ENCODE results near the gene TLL2.
"Not testable (repeated sequence)": the region's sequence is repeated elsewhere in the genome, so short reads cannot be mapped to it uniquely, and the experiment has no call there.

TLL2 gene

DNA sequence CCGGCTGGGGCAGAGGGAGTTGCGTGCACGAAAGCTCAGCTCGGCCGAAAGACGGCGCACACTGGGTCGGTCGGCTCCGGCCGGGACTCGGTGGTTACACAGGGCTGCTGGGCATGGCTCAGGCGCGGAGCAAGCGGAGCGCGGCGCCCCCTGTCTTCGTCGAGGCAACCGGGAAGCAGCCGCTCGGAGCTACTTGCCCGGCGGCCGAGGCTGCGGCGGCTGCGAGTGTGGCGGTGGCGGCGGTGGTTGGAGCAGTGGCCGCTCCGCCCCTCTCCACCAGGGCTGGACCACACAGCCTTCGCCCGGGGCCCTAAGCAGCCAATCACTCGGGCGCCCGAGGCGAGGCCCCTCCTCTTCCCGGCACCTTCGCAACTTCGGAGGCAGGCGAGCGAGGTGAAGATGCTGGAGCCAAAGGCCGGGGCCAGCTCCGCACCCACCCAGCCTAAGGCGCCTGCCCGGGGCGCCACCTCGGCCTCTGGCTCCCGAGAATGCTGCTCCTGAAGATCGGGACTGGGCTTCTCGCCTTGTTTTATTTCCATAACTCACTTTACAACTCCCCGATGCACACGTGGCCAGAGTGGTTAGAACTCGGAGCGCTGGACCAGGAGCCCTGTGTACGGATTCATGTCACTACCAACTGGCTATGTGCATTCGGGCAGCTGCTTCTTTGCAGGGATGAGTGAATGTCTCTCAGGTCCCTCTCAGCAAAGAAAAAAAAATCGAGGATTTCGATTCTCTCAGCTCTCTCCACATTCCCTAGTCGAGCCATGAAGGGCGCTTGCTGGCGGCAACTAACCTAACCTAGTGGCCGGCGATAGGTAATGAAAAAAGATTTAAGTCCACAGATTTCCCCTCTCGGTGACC, at the start of gene TLL2:
TSS of gene TLL2 (minus strand) at position 229 of the 864 bp plus-strand sequence. CDS start 241 bp downstream, outside the sequence.
- FAIRE-seq, result peak; percentile 88

DNA sequence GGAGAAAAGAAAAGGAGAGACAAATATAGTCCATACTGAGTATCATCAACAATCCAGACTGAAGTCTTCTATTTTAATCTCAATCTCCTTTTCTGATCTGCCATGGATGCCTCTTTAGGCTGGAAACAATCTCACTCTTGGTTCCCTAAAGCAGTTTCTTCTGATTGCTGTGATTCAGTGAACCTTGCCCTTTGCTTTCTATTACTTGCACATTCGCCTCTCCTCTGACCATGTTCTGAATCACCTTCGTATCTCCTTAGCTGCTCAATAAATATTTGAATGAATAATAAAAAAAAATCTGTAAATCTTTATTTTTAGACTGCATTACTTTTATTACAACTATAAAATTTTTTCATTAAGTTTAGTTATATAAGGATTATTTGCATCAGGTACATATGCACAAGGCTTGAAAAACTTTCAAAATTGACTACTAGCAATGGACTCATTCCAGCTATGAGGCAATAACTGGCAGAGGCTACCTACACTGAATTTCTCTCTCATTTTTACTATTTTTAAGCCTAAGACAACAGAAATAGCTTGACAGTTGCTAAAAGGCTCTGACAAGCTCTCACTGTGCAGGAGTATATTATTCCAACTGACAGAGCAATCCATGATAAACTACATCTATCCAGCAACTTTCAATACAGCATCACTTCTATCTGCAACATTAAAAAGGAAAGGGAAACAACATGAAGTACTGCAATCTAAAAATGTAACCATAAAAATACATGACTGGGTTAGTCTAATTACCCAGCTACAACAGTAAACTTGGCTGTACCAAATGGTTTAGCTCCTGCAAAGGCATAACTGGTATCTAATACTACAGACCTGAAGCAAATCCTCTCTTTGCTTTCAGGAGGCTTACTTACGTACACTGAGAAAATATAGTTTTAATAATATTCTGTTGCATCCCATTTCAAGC, 47.5 kb upstream of the TLL2 start:
- FAIRE-seq, result no peak

GRCh38 chr10:96560489-96560888, 46.8 kb upstream of the TLL2 start:
- FAIRE-seq, result no peak

- peak; percentile 72 for FAIRE-seq
These were observed 42.3 kb upstream of the TLL2 start for GRCh38 chr10:96556003-96556402.

DNA sequence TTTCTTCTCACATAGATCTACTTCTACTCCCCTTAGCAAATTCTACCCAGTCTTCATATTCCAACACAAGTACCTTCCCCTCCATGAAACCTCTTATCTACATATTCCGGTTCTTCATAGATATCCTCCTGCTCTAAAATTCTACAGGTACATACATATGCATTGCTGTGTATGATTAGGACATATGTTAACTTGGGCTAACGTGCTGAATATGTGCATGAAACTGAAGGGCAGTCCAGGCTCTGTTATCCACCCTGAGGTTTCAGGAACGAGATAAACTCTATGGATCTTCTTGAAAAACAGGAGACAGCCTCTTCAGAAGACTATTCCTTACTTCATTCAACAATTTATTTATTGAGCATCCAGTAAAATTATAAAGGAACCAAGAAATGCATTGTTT, 41.6 kb upstream of the TLL2 start:
- no peak for FAIRE-seq

- FAIRE-seq, result no peak
These were observed 34.9 kb upstream of the TLL2 start for GRCh38 chr10:96548589-96548988.

DNA sequence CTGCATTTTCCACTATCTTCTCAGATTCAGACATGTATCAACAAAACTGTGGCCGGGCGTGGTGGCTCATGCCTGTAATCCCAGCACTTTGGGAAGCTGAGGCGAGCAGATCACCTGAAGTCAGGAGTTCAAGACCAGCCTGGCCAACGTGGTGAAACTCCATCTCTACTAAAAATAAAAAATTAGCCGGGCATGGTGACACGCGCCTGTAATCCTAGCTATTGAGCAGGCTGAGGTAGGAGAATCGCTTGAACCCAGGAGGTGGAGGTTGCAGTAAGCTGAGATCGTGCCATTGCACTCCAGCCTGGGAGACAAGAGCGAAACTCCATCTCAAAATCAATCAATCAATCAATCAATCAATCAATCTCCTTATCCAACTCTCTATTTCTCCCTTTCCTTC, 31.8 kb upstream of the TLL2 start:
- FAIRE-seq, result not testable (repeated sequence)

- no peak for FAIRE-seq
These were observed 28.2 kb upstream of the TLL2 start for GRCh38 chr10:96541921-96542320.

GRCh38 chr10:96540240-96540639, 26.5 kb upstream of the TLL2 start:
- FAIRE-seq, result no peak

- FAIRE-seq, result no peak
These were observed 25.0 kb upstream of the TLL2 start for GRCh38 chr10:96538683-96539082.

DNA sequence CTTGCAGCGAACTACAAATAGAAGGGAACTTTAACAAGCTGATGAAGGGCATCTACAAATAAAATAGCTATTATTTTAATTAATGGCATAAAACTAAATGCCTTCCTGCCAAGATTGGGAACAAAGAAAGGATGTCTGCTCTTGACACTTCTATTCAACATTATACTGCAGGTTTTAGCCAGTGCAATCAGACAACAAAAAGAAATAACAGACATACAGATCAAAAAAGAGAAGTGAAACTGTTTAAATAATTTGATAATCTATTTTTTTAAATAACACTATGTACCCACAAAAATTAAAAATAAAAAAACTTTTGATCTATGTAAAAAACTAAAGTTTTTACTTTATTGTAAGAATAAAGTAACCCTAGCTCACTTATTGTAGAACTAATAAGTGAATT, 22.4 kb upstream of the TLL2 start:
- FAIRE-seq, result peak; percentile 52

DNA sequence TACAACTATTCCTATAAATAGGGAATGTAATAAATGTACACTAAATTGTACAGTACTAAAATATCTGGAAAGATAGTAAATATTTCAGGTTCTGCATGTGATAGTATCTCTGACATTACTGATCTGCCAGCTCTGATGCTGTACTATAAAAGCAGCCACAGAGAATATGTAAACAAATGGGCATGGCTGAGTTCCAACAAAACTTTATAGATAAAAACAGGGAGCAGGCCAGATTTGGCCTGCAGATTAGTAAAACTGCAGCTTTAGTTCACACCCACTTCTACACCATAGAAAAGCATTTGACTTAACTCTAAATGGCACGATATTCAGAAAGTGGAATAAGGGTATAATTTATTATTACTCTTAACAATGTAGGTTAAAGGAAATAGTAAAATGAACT, 18.8 kb upstream of the TLL2 start:
- no peak for FAIRE-seq

DNA sequence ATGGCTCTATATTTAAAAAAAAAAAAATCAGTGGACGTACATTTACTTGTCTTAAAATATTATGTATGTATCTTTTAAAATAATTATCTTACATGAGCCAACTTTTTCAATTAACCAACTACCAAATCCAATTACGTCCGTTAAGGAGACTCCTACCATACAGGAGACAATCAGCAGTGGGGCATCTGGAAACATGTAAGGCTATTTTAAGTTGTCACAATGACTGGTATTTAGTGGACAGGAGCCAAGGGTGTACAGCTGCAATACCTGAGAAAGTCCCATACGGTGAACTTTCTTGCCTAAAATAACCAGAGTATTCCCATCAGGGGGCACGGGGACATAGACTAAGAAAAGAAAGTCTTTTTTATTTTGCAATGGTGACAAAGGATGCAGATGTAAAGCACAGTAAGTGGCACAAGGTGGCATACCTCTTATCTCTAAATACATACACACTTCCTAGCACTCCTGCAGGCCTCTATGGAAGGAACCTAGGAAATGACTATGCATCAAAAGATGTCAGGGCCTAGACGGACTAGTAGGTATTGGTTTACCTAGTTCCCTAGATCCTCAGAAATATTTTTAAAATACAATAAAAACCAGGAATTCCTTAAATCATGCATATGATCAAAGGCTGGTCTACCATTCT, 16.0 kb upstream of the TLL2 start:
- FAIRE-seq, result no peak

DNA sequence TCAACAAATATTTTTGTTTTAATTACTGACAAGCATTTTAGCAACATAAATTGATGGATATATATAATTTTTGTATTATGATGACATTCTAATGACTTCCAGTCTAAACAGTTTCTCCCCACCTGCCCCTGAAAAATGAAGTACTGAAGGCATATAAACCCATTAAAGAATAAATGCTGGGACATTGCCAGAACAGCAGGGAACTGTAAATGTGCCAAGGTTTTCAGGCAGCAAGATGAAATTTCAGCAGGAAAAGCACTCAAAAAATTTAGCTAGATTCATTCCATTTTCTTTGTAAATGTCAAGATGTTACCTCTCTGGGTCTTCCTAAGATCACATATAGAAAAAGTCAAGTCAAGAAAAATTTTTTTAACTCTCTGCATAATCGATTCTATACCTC, 11.0 kb upstream of the TLL2 start:
- FAIRE-seq, result no peak

DNA sequence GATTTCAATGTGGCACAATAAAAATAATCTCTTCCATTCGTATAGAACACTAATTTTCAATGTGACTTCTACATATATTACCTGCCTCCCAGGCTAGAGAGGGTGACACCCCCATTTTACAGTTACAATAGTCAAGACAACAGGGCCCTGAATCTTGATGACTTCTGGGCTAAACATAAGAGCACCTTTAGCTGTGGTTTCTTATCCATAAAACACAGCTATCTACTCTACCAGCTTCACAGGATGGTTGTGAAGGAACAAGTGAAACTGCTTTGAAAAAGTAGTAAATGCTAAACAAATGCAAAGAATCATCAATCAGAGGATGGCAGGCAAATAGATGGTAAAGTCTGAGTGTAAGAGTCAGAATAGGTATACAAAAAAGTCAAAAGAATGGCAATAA, 3.6 kb upstream of the TLL2 start:
- no peak for FAIRE-seq

- no peak for FAIRE-seq
These were observed 2.6 kb upstream of the TLL2 start for GRCh38 chr10:96516337-96516736.

DNA sequence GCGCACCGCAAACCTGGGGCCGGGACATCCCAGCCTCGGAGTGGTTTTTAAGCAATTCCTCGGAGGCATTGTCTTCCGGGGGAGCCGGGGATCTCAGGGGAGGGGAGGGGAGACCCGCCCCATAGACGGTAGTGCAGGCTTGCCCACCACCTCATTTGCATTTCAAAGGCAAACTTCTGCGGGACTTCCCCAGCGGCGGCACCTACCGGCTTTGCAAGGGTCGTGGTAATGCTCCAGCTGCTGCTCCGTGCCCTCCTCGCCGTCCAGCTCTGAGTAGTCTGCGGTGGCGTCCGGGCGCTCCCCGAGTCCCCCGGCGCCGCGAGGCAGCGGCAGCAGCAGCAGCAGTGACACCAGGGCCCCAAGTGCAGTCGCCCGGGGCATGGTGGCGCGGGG, 425 bp downstream of the TLL2 start:
- no peak for FAIRE-seq

- no peak for FAIRE-seq
These were observed 1.0 kb downstream of the TLL2 start for GRCh38 chr10:96512524-96513304.

DNA sequence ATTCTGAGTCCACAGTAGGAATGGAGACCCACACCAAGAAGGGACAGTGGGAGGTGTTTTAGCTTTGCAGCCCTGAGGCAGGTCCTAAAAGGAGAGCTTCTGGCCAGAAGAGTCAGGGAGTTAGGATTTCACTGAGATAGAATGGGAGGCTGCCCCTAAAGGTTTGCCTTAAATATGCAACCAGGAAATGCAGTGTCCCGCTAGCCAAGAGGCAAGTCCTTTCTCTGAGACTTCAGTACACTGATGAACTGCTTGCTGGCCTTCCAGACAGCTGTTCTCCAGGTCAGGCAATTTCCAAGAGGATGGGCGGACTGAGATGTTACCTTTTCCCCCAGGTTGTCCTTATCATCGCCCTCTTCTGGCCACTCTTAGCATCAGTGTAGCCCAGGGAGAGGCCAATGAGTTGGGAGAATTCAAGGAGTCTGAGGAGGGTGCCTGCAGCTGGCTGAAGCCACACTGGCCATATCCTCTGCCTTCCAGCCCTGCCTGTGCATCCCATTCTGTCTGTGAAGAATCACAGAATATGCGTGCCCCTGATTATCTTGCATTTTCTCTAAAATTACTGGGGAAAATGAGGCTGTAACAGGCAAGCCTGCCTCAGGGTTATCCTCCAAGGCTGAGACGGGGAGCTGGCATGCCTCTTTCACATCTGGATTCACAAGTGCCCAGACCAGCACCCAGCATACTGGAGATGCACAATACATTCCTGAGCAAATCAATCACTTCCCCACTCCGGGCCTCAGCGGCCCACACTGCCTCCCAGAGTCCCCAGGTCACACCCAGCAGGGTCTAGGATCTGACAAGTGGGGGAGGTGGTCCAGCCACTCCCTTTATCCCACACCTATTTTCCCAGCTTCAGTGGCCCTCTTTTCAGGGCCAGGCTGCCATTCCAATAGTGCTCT, 2.4 kb downstream of the TLL2 start:
- no peak for FAIRE-seq

DNA sequence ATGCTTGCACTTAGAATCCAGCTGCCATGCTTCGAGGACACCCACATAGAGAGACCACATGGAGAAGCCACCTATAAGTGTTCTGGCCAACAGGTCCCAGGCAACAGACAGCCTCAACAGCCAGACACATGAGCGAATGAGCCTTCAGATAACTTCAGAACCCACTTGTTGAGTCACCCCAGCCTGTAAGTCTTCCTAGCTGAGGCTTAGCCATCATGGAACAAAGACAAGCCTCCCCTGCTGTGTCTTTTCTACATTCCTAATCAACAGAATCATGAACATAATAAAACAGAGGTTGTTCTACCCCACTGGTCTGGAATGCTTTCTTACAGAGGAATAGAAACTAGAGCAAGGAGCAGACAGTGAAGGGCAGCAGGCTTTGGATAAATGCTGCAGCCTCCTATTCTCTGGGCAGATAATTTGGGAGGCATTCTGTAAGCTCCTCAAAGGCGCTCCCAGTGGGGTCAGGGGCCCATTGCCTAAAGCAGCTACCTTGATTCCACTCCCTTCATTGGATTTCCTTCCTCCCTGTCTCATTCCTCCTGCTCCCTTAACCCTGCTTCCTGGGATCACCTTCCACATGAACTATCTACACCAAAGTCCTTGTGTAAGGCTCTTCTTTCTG, 4.6 kb downstream of the TLL2 start:
- no peak for FAIRE-seq

GRCh38 chr10:96507044-96507443, 6.7 kb downstream of the TLL2 start:
- no peak for FAIRE-seq

All from G401.6 (cell line).